ENCODE results near the gene PTPRD. TPM values are rescaled to one million over a fixed set of nuclear protein-coding genes. Genes with fewer than 3 reads are reported as not detected.

PTPRD gene
- total RNA-seq, 1 experiment from 2014 or later, result 0.02 TPM

GRCh38 chr9:8268216-8268878 is 2344.5 kb downstream of the PTPRD start:
- CTCF ChIA-PET, result no interaction called here
- no peaks in the 10 kb centered on the region for H3K27me3 ChIP-seq (ENCODE audit: insufficient read depth, low read length)
- POLR2A ChIA-PET, result no interaction called here
- ATAC-seq (no peak), DNase-seq (ENCODE audit: low read depth, low spot score) (no peak)
- no peak overlapping the region for H2AFZ ChIP-seq (ENCODE audit: low read depth, low read length, poor library complexity, severe bottlenecking)
- no peaks in the 10 kb centered on the region for H3K4me1 ChIP-seq (ENCODE audit: control insufficient read depth in 1 of 2, insufficient read depth in 2 of 2, low read length in 2 of 2)
- no peaks in the 10 kb centered on the region for H3K79me2 ChIP-seq (ENCODE audit: insufficient read depth, low read length)
- no peaks in the 10 kb centered on the region for H3K9me2 ChIP-seq (ENCODE audit: insufficient read depth)
- no peak overlapping the region for H3K27ac ChIP-seq (ENCODE audit: low read depth, low read length)
- no peaks in the 10 kb centered on the region for H4K20me1 ChIP-seq (ENCODE audit: insufficient read depth)
- intact Hi-C loops (cut with micrococcal nuclease), result no loop called here
- H3K9me3 ChIP-seq (ENCODE audit: control insufficient read depth in 1 of 2, insufficient read depth in 1 of 2, low read depth in 1 of 2, low read length in 2 of 2), result peaks cover 12 to 26% of the 10 kb centered on the region in 2 experiments; a peak in 2 of 4 replicates
- H3K4me3 ChIP-seq (replicated peaks in 1 of 2; ENCODE audit: low read depth in 1 of 2, low read length in 2 of 2), result no peak overlapping the region
- no peak overlapping the region for H3K4me2 ChIP-seq (ENCODE audit: low read length)
- H3K36me3 ChIP-seq (ENCODE audit: control insufficient read depth in 1 of 2, insufficient read depth in 2 of 2, low read length in 2 of 2), result no peaks in the 10 kb centered on the region
- H3K9ac ChIP-seq (ENCODE audit: low read length), result no peak overlapping the region
- RAD21 ChIA-PET (ENCODE audit: low non-redundant PET in 1 of 2, low total read pairs in 2 of 2, uncharacterized antibody in 2 of 2, unreplicated experiment in 2 of 2), result no interaction called here
- BruUV-seq (replicated peaks), result no TSS peak
- TF ChIP-seq CEBPB (IDR thresholded peaks at IDR 0.05; ENCODE audit: low read depth) (no peak), EZH2phosphoT487 (IDR thresholded peaks at IDR 0.05; ENCODE audit: borderline replicate concordance) (no peak), POLR2A (IDR thresholded peaks at IDR 0.05; ENCODE audit: borderline replicate concordance, extremely low read depth, insufficient read depth, insufficient read length) (no peak)

GRCh38 chr9:8267636-8268035 is 2345.2 kb downstream of the PTPRD start:
- POLR2A ChIA-PET, result no interaction called here
- DNase-seq (ENCODE audit: low read depth, low spot score), result no peak
- H3K9me3 ChIP-seq (ENCODE audit: control insufficient read depth in 1 of 2, insufficient read depth in 1 of 2, low read depth in 1 of 2, low read length in 2 of 2), result peaks cover 12 to 26% of the 10 kb centered on the region in 2 experiments; a peak in 2 of 4 replicates

More at GRCh38 chr9:8267636-8268035, 2345.2 kb downstream of the PTPRD start:
- Histone ChIP-seq H2AFZ (ENCODE audit: low read depth, low read length, poor library complexity, severe bottlenecking) (no peak overlapping the region), H3K9me2 (ENCODE audit: insufficient read depth) (no peaks in the 10 kb centered on the region), H3K79me2 (ENCODE audit: insufficient read depth, low read length) (no peaks in the 10 kb centered on the region), H3K4me1 (ENCODE audit: control insufficient read depth in 1 of 2, insufficient read depth in 2 of 2, low read length in 2 of 2) (no peaks in the 10 kb centered on the region), H3K27ac (ENCODE audit: low read depth, low read length) (no peak overlapping the region), H3K4me2 (ENCODE audit: low read length) (no peak overlapping the region), H3K36me3 (ENCODE audit: control insufficient read depth in 1 of 2, insufficient read depth in 2 of 2, low read length in 2 of 2) (no peaks in the 10 kb centered on the region), H3K27me3 (ENCODE audit: insufficient read depth, low read length) (no peaks in the 10 kb centered on the region), H4K20me1 (ENCODE audit: insufficient read depth) (no peaks in the 10 kb centered on the region), H3K9ac (ENCODE audit: low read length) (no peak overlapping the region), H3K4me3 (replicated peaks in 1 of 2; ENCODE audit: low read depth in 1 of 2, low read length in 2 of 2) (no peak overlapping the region)
- TF ChIP-seq RAD21 (IDR thresholded peaks at IDR 0.05; ENCODE audit: low read depth) (no peak), EZH2phosphoT487 (IDR thresholded peaks at IDR 0.05; ENCODE audit: borderline replicate concordance) (no peak), FOSL1 (IDR thresholded peaks at IDR 0.05; ENCODE audit: low read depth) (no peak), ZNF274 (IDR thresholded peaks at IDR 0.05; ENCODE audit: low read depth, low read length) (no peak), JUND (IDR thresholded peaks at IDR 0.05) (no peak), SRF (IDR thresholded peaks at IDR 0.05; ENCODE audit: low read depth) (no peak), SIN3A (IDR thresholded peaks at IDR 0.05; ENCODE audit: low read depth) (no peak), TCF7L2 (IDR thresholded peaks at IDR 0.05; ENCODE audit: borderline replicate concordance, extremely low read depth, insufficient read depth, insufficient read length) (no peak), CBX3 (IDR thresholded peaks at IDR 0.05; ENCODE audit: low read depth) (no peak), CEBPB (IDR thresholded peaks at IDR 0.05; ENCODE audit: low read depth) (no peak), EGR1 (IDR thresholded peaks at IDR 0.05; ENCODE audit: low read depth) (no peak), YY1 (IDR thresholded peaks at IDR 0.05; ENCODE audit: extremely low read depth, insufficient replicate concordance, low read depth, low read length) (no peak), ELF1 (IDR thresholded peaks at IDR 0.05; ENCODE audit: borderline replicate concordance, low read depth) (no peak), POLR2AphosphoS5 (IDR thresholded peaks at IDR 0.05; ENCODE audit: low read depth, low read length) (no peak)
- TF ChIP-seq, protein P1, sequence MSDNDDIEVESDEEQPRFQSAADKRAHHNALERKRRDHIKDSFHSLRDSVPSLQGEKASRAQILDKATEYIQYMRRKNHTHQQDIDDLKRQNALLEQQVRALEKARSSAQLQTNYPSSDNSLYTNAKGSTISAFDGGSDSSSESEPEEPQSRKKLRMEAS (IDR thresholded peaks at IDR 0.05), result no peak
- ATAC-seq, result no peak
- RAD21 ChIA-PET (ENCODE audit: low non-redundant PET in 1 of 2, low total read pairs in 2 of 2, uncharacterized antibody in 2 of 2, unreplicated experiment in 2 of 2), result no interaction called here
- BruUV-seq (replicated peaks), result no TSS peak
- intact Hi-C loops (cut with micrococcal nuclease), result no loop called here
- CTCF ChIA-PET, result no interaction called here
